NB4 (cell line): ENCODE measurements around the gene PLBD2.

Experiments
- DNase-seq: peaks from one replicate; pipeline ENCODE4 v3.0.0; 2010; ENCODE audit warnings: low read depth
- H3K4me3 ChIP-seq: one replicate; pipeline ENCODE4 v1.5.1; 2011; ENCODE audit warnings: mild to moderate bottlenecking, low read depth, low read length, moderate library complexity
- CTCF ChIP-seq: IDR thresholded peaks from one replicate; pipeline ENCODE4 v1.5.1; 2012; ENCODE audit warnings: low read depth, low read length
- MAX ChIP-seq: IDR thresholded peaks from 2 replicates; pipeline ENCODE4 v1.6.1; 2011; ENCODE audit warnings: low read depth, low read length
- MYC ChIP-seq: IDR thresholded peaks from 2 replicates; pipeline ENCODE4 v1.6.1; 2011; ENCODE audit warnings: low read depth, low read length
- POLR2A ChIP-seq: IDR thresholded peaks from 2 replicates; pipeline ENCODE4 v1.6.1; 2011; ENCODE audit warnings: mild to moderate bottlenecking; ENCODE audit not compliant: insufficient read length; ENCODE audit errors: extremely low read depth

The PLBD2 gene

GRCh38 chr12:113373969-113374368 lies 15.6 kb downstream of the PLBD2 start:
- H3K4me3 ChIP-seq = no peak overlapping the region
- no peak for TF ChIP-seq MYC
- no peak for TF ChIP-seq POLR2A
- no peak for TF ChIP-seq MAX
- TF ChIP-seq CTCF = no peak
- DNase-seq = no peak

GRCh38 chr12:113374823-113375428 lies 16.5 kb downstream of the PLBD2 start:
- no peak for DNase-seq
- H3K4me3 ChIP-seq = no peak overlapping the region
- TF ChIP-seq MYC = no peak
- TF ChIP-seq MAX = no peak
- no peak for TF ChIP-seq CTCF
- no peak for TF ChIP-seq POLR2A

GRCh38 chr12:113378291-113378690 lies 19.9 kb downstream of the PLBD2 start:
- DNase-seq = no peak
- no peak for TF ChIP-seq CTCF
- no peak for TF ChIP-seq MYC
- TF ChIP-seq POLR2A = no peak
- TF ChIP-seq MAX = no peak
- no peak overlapping the region for H3K4me3 ChIP-seq

- DNase-seq = no peak
- TF ChIP-seq POLR2A = no peak
- no peak overlapping the region for H3K4me3 ChIP-seq
These were observed 22.8 kb downstream of the PLBD2 start for GRCh38 chr12:113381220-113381619.

- DNase-seq = no peak
These were observed 23.8 kb downstream of the PLBD2 start for GRCh38 chr12:113382206-113382605.

GRCh38 chr12:113384778-113385177 lies 26.4 kb downstream of the PLBD2 start:
- TF ChIP-seq MAX (no peak), POLR2A (no peak), MYC (no peak), CTCF (no peak)
- H3K4me3 ChIP-seq = no peak overlapping the region
- DNase-seq = no peak

More at GRCh38 chr12:113382206-113382605, 23.8 kb downstream of the PLBD2 start:
- TF ChIP-seq CTCF (no peak), MAX (no peak), MYC (no peak), POLR2A (no peak)
- H3K4me3 ChIP-seq = no peak overlapping the region
